Testis (tissue), 3 donors: ENCODE measurements around the gene DLGAP3. TPM values are rescaled to one million over a fixed set of nuclear protein-coding genes. Genes with fewer than 3 reads are reported as not detected.

Experiments
- DNase-seq: peaks from one replicate; pipeline ENCODE4 v3.0.0-alpha.2; 2019
- H3K27ac ChIP-seq, 2 donors: fragments of 200-600 bp; sonication (generic); one replicate each; pipeline ENCODE4 v1.5.1; 2019
- H3K27me3 ChIP-seq: fragments of 200-600 bp; sonication (generic); one replicate; pipeline ENCODE4 v1.5.1; 2019
- H3K36me3 ChIP-seq: fragments of 200-600 bp; sonication (generic); one replicate; pipeline ENCODE4 v1.5.1; 2017; ENCODE audit warnings: low read depth; ENCODE audit errors: missing control alignments
- H3K4me1 ChIP-seq: fragments of 200-600 bp; sonication (generic); one replicate; pipeline ENCODE4 v1.5.1; 2019
- H3K4me3 ChIP-seq, 2 donors: fragments of 200-600 bp; sonication (generic); one replicate each; pipeline ENCODE4 v1.5.1; 2017 to 2019
- H3K9me3 ChIP-seq: fragments of 200-600 bp; sonication (generic); one replicate; pipeline ENCODE4 v1.5.1; 2017
- POLR2A ChIP-seq: fragments of 450-650 bp; IDR thresholded peaks from one replicate; pipeline ENCODE4 v1.6.1; 2017; ENCODE audit warnings: antibody characterized with exemption, mild to moderate bottlenecking, moderate library complexity
- WGBS, 2 donors: methylation state at CpG; one replicate each; pipeline ENCODE4 v1.1.5; 2018; 5-methylcytosine and 5-hydroxymethylcytosine counted together
- intact Hi-C: fragments of 100-400 bp; cut with DNase I; formaldehyde crosslinking; loops from one replicate; pipeline ENCODE4 v1.15.1; 2023; ENCODE audit warnings: low total_unique reads
- polyA plus RNA-seq: library from polyadenylated mRNA; stranded (reverse); fragments of 350-450 nt; fragmentation: Illumina TruSeq; extraction: RNeasy Lipid Tissue Mini Kit (QIAGEN cat#74804); gene quantifications from one replicate; pipeline ENCODE4 v1.2.3, GENCODE V29; 2014; ENCODE audit warnings: low read depth, low replicate concordance; ENCODE audit not compliant: insufficient read depth
- total RNA-seq, 2 donors: library from RNA; depleted of rRNA; stranded (reverse); fragments of >200 nt; gene quantifications; one replicate each; pipeline ENCODE4 v1.2.3, GENCODE V29; 2016
- TF ChIP-seq, protein P1 (sequence below), 3 experiments: fragments of 450-650 bp in 2 of 3; fragments of 200-600 bp in 1 of 3; sonication (generic) in 1 of 3; IDR thresholded peaks; one replicate each; pipeline ENCODE4 v1.5.1; 2016 to 2019; ENCODE audit warnings: antibody characterized with exemption in 3 of 3, mild to moderate bottlenecking in 2 of 3, moderate library complexity in 1 of 3

The DLGAP3 gene
- total and polyA plus RNA-seq, 3 donors from 2014 or later = 10.6 to 22.5 (median 19.8) TPM

DNA sequence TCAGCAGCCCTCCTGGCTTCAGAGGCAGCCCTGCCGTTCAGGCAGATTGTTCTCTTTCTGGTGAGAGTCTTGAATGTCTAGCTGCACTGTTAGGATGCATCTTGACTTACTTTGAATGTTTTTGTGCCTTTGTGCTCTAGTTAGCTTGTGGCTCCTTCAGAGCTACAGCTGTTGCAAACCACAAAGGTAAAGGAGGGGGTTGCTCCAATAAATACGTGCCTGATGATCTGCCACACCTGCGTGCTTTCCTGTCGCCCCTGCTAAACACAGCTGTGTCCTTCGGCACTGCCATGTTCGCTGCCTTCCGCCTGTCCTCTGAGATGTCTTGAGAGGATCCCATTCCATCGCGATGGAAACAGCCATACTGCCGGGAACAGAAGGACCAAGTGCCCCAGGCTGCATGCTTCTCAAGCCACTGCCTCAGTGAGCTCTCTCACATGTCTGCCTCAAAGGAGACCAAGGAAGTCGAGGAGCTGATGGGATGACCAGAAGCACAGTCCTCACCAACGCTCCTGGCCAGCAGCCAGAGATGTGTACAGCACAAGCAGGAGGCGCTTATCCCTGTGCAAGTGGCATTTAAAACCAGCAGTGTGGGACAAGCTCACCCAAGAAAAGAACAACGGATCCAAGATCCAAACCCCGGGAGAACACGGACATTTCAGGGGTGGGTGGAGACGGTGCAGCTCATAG lies 57.9 kb downstream of the DLGAP3 start:
- DNase-seq = peak; percentile 67
- intact Hi-C loops = loop anchor here (10.0 kb wide), 1 partner anchor 113 kb away; the partner anchor contains the start of gene TMEM35B
- H3K27me3 ChIP-seq = no peaks in the 10 kb centered on the region

DNA sequence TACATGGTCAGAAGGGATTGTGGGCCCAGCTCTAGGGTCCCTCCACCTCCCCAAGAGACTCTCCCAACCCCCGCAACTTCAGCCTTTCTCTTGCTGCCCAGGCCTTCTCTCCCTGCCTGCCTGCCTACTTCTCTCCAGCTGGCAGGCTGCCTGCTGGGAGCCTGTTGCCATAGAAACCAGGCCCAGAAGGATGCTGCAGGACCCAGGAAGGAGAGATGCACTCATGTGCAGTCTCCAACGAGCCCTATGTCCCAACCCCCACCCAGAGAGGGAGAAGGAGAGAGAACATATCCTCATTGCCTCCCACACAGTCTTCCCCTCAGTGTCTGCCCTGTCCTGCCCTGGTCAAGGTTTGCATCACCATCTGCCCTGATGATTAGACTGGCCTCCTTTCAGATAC lies 59.1 kb downstream of the DLGAP3 start:
- intact Hi-C loops = loop anchor here (10.0 kb wide), 1 partner anchor 114 kb away; the partner anchor contains the start of gene TMEM35B
- DNase-seq = no peak
- Histone ChIP-seq H3K27me3 (no peaks in the 10 kb centered on the region), H3K36me3 (no peaks in the 10 kb centered on the region), H3K4me3 (no peak overlapping the region), H3K9me3 (no peaks in the 10 kb centered on the region), H3K27ac (no peak overlapping the region), H3K4me1 (peaks cover 4% of the 10 kb centered on the region)
- no peak for TF ChIP-seq POLR2A
- TF ChIP-seq, protein P1, sequence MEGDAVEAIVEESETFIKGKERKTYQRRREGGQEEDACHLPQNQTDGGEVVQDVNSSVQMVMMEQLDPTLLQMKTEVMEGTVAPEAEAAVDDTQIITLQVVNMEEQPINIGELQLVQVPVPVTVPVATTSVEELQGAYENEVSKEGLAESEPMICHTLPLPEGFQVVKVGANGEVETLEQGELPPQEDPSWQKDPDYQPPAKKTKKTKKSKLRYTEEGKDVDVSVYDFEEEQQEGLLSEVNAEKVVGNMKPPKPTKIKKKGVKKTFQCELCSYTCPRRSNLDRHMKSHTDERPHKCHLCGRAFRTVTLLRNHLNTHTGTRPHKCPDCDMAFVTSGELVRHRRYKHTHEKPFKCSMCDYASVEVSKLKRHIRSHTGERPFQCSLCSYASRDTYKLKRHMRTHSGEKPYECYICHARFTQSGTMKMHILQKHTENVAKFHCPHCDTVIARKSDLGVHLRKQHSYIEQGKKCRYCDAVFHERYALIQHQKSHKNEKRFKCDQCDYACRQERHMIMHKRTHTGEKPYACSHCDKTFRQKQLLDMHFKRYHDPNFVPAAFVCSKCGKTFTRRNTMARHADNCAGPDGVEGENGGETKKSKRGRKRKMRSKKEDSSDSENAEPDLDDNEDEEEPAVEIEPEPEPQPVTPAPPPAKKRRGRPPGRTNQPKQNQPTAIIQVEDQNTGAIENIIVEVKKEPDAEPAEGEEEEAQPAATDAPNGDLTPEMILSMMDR (IDR thresholded peaks at IDR 0.05) = no peak
- WGBS, 2 donors = 55 to 75% methylated on average over 2 of the region's 2 CpGs

More for the DNA sequence above, 57.9 kb downstream of the DLGAP3 start:
- Histone ChIP-seq H3K36me3 (no peaks in the 10 kb centered on the region), H3K27ac (no peak overlapping the region), H3K9me3 (no peaks in the 10 kb centered on the region), H3K4me3 (no peak overlapping the region), H3K4me1 (no peaks in the 10 kb centered on the region)
- WGBS, 2 donors = 68 to 78% methylated on average over 16 to 17 of the region's 17 CpGs
- TF ChIP-seq, protein P1 (IDR thresholded peaks at IDR 0.05) = no peak
- TF ChIP-seq POLR2A = no peak

DNA sequence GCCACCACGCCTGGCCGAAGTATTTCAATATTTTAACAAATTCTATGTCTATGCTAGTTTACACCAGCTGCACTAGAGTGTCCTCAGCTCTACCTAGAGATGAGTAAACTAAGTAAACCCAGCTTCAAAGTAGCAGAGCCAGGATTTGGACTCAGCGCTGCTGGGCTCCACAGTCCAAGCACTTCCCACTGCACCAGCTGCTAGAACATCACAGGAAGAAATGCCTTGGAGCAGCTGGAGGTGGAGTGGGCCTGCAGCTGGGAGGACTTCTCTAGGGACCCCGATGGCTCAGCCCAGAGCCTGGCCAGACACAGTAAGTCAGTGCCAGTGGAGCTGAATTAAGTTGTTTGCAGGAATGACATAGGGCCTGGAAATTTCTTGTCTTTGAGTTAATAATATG lies 59.7 kb downstream of the DLGAP3 start:
- H3K9me3 ChIP-seq = no peaks in the 10 kb centered on the region
- H3K4me1 ChIP-seq = peaks cover 6% of the 10 kb centered on the region
- no peaks in the 10 kb centered on the region for H3K27me3 ChIP-seq
- TF ChIP-seq POLR2A = no peak
- TF ChIP-seq, protein P1 (IDR thresholded peaks at IDR 0.05) = no peak
- H3K27ac ChIP-seq = no peak overlapping the region
- DNase-seq = no peak
- H3K36me3 ChIP-seq = no peaks in the 10 kb centered on the region
- intact Hi-C loops = loop anchor here (10.0 kb wide), 1 partner anchor 115 kb away; the partner anchor contains the start of gene TMEM35B
- WGBS, 2 donors = 95 to 98% methylated on average over 4 of the region's 4 CpGs
- no peak overlapping the region for H3K4me3 ChIP-seq

DNA sequence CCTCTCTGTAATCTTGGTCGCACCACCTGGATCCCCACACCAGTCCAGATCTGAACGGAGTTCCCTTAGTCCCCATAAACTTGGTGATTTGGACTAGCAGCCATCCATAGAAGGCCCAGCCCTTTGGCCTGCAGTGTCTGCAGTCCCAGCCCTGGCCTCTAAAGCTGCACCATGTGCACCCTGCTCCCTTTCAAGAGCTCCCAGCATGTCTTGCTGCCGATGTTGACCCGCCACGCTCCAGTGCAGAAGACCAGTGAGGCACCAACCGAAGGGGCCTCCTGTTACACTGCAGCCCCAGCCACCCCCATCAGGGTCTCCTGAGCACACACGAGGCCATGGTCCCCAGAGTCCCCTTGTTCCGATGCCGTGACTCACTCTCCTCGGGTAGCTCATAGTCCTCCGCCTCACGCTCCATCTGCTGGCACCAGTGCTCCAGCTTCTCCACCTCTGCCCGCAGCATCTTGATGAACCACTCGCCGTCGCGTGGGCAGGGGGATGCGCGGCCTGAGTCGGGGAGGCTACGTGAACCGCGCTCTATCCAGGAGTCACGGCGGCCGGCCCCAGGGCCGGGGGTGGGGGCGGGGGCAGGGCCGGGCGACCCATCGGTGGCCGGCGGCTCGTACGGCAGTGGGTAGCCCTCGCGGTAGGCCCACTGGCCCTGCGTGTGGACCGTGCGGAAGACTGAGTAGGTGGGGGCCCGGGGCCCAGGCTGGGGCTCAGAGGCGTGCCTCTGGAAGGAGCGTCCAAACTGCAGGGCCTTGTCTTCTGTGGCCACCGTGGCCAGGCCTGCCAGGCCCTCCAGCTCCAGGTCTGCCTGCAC lies 61.0 kb downstream of the DLGAP3 start:
- TF ChIP-seq POLR2A = no peak
- TF ChIP-seq, protein P1 (IDR thresholded peaks at IDR 0.05) = no peak
- no peaks in the 10 kb centered on the region for H3K36me3 ChIP-seq
- H3K4me3 ChIP-seq = no peak overlapping the region
- H3K27ac ChIP-seq = no peak overlapping the region
- H3K27me3 ChIP-seq = no peaks in the 10 kb centered on the region
- WGBS, 2 donors = 91 to 93% methylated on average over 9 to 42 of the region's 44 CpGs
- intact Hi-C loops = no loop called here
- DNase-seq = no peak
- H3K9me3 ChIP-seq = no peaks in the 10 kb centered on the region
- H3K4me1 ChIP-seq = peaks cover 6% of the 10 kb centered on the region
